PC-9 (cell line): ENCODE data around the gene SPACA7. TPM values are rescaled to one million over a fixed set of nuclear protein-coding genes. Genes with fewer than 3 reads are reported as not detected.

ENCODE experiments used
- BruUV-seq: library from RNA; stranded (reverse); fragments of 400-500 nt; replicated peaks from 2 replicates; lab custom pipeline; 2021; lab: Mats Ljungman, UMichigan
- CTCF ChIA-PET: fragments of 300-600 bp; sonication (Branson Sonifier 250); formaldehyde crosslinking; loops from one replicate; lab custom pipeline; 2022; ENCODE audit warnings: antibody characterized with exemption; lab: Charles Lee
- POLR2A ChIA-PET: fragments of 300-600 bp; sonication (Branson Sonifier 250); formaldehyde crosslinking; loops from one replicate; lab custom pipeline; 2022; ENCODE audit warnings: antibody characterized with exemption; ENCODE audit not compliant: unreplicated experiment; lab: Charles Lee
- DNase-seq, 2 experiments: peaks; one replicate each; pipeline versions ENCODE4 v3.0.0 to v3.0.0-alpha.2; 2015 to 2022; ENCODE audit warnings: mixed read lengths in 1 of 2
- H2AFZ ChIP-seq: fragments of 200-600 bp; sonication (generic); 2 replicates; pipeline ENCODE4 v1.8.1; 2017; ENCODE audit warnings: antibody characterized with exemption
- H3F3A ChIP-seq: fragments of 200-600 bp; sonication (generic); 2 replicates; pipeline ENCODE4 v1.8.1; 2017; ENCODE audit warnings: antibody characterized with exemption, mild to moderate bottlenecking, low read depth; ENCODE audit not compliant: insufficient read depth
- H3K27ac ChIP-seq: fragments of 200-600 bp; sonication (generic); 2 replicates; pipeline ENCODE4 v1.6.1; 2016; ENCODE audit warnings: mixed run types
- H3K27me3 ChIP-seq: fragments of 200-600 bp; sonication (generic); 2 replicates; pipeline ENCODE4 v1.6.1; 2016; ENCODE audit warnings: low read depth, mixed run types; ENCODE audit not compliant: insufficient read depth
- H3K36me3 ChIP-seq: fragments of 200-600 bp; sonication (generic); 2 replicates; pipeline ENCODE4 v1.6.1; 2016; ENCODE audit warnings: low read depth, mixed run types
- H3K4me1 ChIP-seq: fragments of 200-600 bp; sonication (generic); replicated peaks from 2 replicates; pipeline ENCODE4 v1.6.1; 2016; ENCODE audit warnings: mixed run types; ENCODE audit not compliant: insufficient read depth
- H3K4me2 ChIP-seq: fragments of 200-600 bp; sonication (generic); 2 replicates; pipeline ENCODE4 v1.6.1; 2017; ENCODE audit warnings: mixed run types
- H3K4me3 ChIP-seq: fragments of 200-600 bp; sonication (generic); 2 replicates; pipeline ENCODE4 v1.6.1; 2016; ENCODE audit warnings: mixed run types
- H3K79me2 ChIP-seq: fragments of 200-600 bp; sonication (generic); 2 replicates; pipeline ENCODE4 v1.6.1; 2017; ENCODE audit warnings: low read depth, mixed run types
- H3K9me2 ChIP-seq: fragments of 200-600 bp; sonication (generic); 2 replicates; pipeline ENCODE4 v1.8.1; 2017; ENCODE audit warnings: mild to moderate bottlenecking; ENCODE audit not compliant: insufficient read depth
- H3K9me3 ChIP-seq: fragments of 200-600 bp; sonication (generic); 2 replicates; pipeline ENCODE4 v1.8.1; 2016; ENCODE audit warnings: low read depth; ENCODE audit not compliant: insufficient read depth
- H4K20me1 ChIP-seq: fragments of 200-600 bp; sonication (generic); 2 replicates; pipeline ENCODE4 v1.8.1; 2017; ENCODE audit not compliant: insufficient read depth
- CTCF ChIP-seq: fragments of 200-600 bp; sonication (generic); conservative IDR thresholded peaks from 2 replicates; pipeline ENCODE4 v1.6.1; 2017; ENCODE audit warnings: mixed run types, antibody characterized with exemption, mild to moderate bottlenecking, moderate library complexity
- EZH2 ChIP-seq: fragments of 200-600 bp; sonication (generic); IDR thresholded peaks from 2 replicates; pipeline ENCODE4 v1.8.0; 2017; ENCODE audit warnings: antibody characterized with exemption, low read depth
- intact Hi-C: fragments of 100-400 bp; cut with micrococcal nuclease; formaldehyde crosslinking; loops from one replicate; pipeline ENCODE4 v1.10.0; 2022; ENCODE audit not compliant: unreplicated experiment
- total RNA-seq: library from RNA; stranded (reverse); gene quantifications from 2 replicates; pipeline ENCODE4 v1.2.3, GENCODE V29; 2021

The SPACA7 gene
- total RNA-seq, 1 experiment from 2014 or later: not detected

DNA sequence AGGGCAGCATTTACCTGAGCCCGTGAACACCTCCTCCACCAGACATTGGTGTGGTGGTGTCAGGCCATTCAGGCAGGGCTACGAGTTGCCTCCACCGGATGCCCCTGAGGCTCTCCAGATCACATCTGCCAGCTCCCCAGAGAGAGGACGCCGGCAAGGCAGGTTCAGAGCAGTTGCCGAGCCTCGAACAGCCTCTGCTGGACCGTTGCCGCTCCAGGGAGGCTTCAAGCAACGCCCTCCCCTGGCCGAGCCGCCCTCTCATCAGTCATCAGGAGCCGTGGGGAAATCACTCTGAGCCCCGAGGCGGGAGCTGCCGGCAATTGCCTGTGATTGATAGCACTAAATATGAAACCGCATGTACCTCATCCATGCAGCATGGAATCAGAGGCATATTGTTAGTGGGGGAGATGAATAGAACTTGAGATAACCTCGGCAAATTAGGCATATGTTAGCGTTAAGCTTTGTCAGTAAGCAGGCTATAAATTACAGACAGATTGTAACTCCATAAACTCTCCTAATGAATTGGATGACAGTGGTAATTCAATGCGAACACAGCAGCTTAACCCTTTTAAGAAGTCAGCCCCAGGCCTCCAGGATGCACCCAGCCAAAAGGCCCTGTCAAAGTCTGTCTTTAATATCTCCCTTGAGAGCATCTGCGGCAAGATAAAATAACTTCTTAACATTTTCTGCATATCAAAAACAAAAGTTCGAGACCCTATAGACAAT lies 29.8 kb upstream of the SPACA7 start:
- 0 out of 2 replicates have a peak, but pooled peaks cover 4% of the 10 kb centered on the region for H4K20me1 ChIP-seq
- no peaks in the 10 kb centered on the region for H3K4me1 ChIP-seq
- H3K4me2 ChIP-seq: no peak overlapping the region
- POLR2A ChIA-PET: no interaction called here
- no peak for DNase-seq
- TF ChIP-seq EZH2: peak; percentile 88; the same call in 1 of the 2 replicates
- TF ChIP-seq CTCF: no peak
- intact Hi-C loops: no loop called here
- H3K36me3 ChIP-seq: no peaks in the 10 kb centered on the region
- no peaks in the 10 kb centered on the region for H3F3A ChIP-seq
- no peaks in the 10 kb centered on the region for H3K79me2 ChIP-seq
- no peak overlapping the region for H3K4me3 ChIP-seq
- CTCF ChIA-PET: no interaction called here
- H3K27ac ChIP-seq: no peak overlapping the region
- H3K9me2 ChIP-seq: no peaks in the 10 kb centered on the region
- peaks cover 99% of the 10 kb centered on the region for H3K27me3 ChIP-seq
- no peak overlapping the region for H2AFZ ChIP-seq
- no TSS peak for BruUV-seq
- H3K9me3 ChIP-seq: no peaks in the 10 kb centered on the region

DNA sequence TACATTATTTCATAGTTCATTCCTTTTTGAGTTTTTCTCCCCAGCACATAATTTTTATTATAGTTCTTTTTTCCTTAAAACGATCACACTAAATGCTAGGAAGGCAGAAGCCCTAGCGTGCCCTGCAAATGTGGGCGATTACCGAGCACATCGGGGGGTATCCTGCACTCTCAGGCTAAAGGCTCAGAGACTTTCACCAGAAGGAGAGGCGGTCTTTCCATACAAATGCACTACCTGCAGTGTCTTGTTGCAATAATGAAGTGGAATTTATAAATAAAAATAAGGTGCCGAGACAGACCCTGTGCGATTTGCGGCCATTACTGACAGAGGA lies 29.3 kb upstream of the SPACA7 start:
- no peaks in the 10 kb centered on the region for H3K9me3 ChIP-seq
- no peak overlapping the region for H2AFZ ChIP-seq
- TF ChIP-seq EZH2 (no peak), CTCF (no peak)
- no peaks in the 10 kb centered on the region for H3K4me1 ChIP-seq
- CTCF ChIA-PET: no interaction called here
- no peaks in the 10 kb centered on the region for H3K36me3 ChIP-seq
- BruUV-seq: no TSS peak
- H3K4me3 ChIP-seq: no peak overlapping the region
- POLR2A ChIA-PET: no interaction called here
- no peaks in the 10 kb centered on the region for H3K9me2 ChIP-seq
- no peaks in the 10 kb centered on the region for H3K79me2 ChIP-seq
- H3F3A ChIP-seq: no peaks in the 10 kb centered on the region
- DNase-seq: no peak
- H4K20me1 ChIP-seq: 0 out of 2 replicates have a peak, but pooled peaks cover 4% of the 10 kb centered on the region
- no peak overlapping the region for H3K27ac ChIP-seq
- no peak overlapping the region for H3K4me2 ChIP-seq
- peaks cover 100% of the 10 kb centered on the region for H3K27me3 ChIP-seq
- intact Hi-C loops: no loop called here

DNA sequence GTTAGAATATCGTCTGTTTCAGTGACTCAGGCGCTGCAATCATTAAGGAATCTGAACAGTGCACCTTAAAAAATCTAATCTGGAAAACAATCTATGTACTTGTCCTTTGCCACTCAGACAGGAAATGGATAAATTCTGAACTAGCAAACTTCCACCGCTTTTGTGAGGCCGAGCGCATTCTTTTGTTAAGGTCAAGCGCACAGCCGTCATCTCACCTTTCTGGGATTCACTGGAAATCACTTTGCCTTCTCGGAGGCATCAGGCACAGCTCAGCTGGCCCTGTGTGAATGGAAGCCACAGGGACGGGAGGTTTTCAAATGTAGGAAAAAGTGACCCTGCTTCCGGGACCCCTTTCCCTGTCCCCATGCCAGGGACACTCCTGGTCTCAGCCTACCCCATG lies 28.2 kb upstream of the SPACA7 start:
- ChIA-PET CTCF (no interaction called here), POLR2A (no interaction called here)
- Histone ChIP-seq H3K9me2 (no peaks in the 10 kb centered on the region), H4K20me1 (0 out of 2 replicates have a peak, but pooled peaks cover 4% of the 10 kb centered on the region), H3K9me3 (no peaks in the 10 kb centered on the region), H3F3A (no peaks in the 10 kb centered on the region), H3K27me3 (peaks cover 100% of the 10 kb centered on the region), H3K4me3 (no peak overlapping the region), H3K4me1 (no peaks in the 10 kb centered on the region), H3K79me2 (no peaks in the 10 kb centered on the region), H3K4me2 (no peak overlapping the region), H3K27ac (no peak overlapping the region), H2AFZ (no peak overlapping the region), H3K36me3 (no peaks in the 10 kb centered on the region)
- TF ChIP-seq CTCF: no peak
- TF ChIP-seq EZH2: no peak
- no TSS peak for BruUV-seq
- intact Hi-C loops: no loop called here
- DNase-seq: no peak
